Measurements from ENCODE around the gene ATM.
"Not testable (repeated sequence)": the region's sequence is repeated elsewhere in the genome, so short reads cannot be mapped to it uniquely, and the experiment has no call there.

ATM gene

DNA sequence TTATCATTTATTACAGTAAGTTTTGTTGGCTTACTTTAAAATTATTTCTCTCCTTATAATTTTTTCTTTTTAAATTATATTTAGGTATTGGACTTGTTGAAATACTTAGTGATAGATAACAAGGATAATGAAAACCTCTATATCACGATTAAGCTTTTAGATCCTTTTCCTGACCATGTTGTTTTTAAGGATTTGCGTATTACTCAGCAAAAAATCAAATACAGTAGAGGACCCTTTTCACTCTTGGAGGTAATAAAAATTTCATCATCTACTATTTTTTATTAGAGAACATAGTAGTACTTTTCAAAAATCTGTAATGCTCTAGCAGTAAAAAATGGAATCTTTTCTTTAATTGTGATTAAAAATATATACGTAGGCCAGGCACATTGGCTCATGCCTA lies 70.4 kb downstream of the ATM start:
- no peak for DNase-seq

DNA sequence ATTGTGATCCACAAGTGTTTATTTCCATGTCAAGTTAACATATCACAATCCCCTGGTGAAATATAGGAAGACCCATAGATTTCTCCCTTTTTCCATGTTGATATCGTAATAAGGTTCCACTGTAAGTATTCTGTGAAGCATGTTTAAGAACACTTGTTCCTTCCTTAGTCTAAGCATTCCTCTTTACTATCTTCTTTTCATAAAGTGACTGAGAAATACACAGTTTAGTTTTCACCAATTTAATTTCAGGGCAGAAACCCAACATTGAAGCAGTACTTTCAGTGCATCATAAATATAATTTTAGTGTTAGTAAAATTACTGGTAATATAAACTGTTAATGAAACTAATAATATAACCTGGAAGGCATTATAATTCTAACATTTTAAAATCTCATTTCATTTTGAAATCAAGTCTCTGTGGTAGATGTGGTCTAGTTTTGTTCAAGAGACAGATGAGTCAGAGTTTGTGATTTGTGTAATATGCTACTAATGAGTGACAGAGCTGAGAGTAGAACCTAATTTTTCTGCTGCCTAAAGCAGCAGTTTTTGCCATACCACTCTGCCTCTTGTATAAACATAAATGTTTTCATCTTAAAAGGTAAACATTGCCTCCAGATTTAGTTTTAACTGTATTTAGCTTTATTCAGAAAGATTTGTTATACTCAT lies 79.4 kb downstream of the ATM start:
- DNase-seq = no peak

DNA sequence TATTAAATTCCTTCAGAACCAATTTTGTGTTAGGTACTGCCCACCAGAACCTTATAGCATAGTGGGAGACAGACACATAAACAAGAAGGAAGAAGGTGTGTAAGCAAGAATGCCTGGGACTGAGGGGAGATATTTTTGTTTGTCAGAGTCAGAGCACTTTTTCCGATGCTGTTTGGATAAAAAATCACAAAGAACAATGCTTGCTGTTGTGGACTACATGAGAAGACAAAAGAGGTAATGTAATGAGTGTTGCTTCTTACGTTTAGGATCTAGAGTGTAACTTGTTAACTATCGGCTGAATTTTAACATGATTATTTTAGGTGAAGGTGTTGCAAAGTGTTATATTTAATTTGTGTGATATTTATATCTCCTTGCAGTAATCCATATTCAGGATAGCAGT lies 84.9 kb downstream of the ATM start:
- DNase-seq = no peak

DNA sequence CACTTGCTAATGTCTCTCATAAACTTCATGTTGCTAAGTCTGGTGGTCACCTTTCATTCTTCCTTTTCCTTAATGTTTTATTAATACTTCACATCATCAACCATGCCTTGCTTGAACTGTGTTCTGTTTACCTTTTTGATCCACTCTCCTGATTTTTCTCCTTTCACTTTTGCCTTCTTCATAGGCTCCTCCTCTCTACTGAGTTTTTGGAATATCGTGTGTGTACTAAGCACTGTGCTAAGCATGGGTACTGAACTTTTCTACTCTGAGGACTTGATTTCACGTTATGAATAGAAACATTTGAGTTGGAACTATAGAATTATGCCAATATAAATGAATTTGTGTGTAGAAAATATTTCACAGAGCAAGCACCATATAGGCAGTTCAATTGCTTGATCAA lies 90.6 kb downstream of the ATM start:
- DNase-seq = no peak

DNA sequence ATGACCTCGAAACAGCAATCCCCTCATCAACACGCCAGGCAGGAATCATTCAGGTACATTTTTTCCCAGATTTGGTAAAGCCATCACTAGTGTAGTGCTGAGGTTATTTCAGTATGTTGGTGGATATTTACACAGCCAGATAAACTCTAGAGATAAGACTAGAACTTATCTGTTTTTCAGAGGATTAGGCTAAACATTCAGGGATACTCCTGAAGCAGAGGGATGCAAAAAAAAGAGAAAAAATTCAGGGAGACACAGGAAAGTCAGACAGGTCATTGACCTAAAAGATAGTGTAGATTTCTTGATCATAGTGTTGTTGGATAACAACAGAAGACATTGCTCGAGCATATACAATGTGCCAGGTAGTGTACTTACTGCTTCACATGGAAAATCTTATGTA lies 93.2 kb downstream of the ATM start:
- DNase-seq = no peak

DNA sequence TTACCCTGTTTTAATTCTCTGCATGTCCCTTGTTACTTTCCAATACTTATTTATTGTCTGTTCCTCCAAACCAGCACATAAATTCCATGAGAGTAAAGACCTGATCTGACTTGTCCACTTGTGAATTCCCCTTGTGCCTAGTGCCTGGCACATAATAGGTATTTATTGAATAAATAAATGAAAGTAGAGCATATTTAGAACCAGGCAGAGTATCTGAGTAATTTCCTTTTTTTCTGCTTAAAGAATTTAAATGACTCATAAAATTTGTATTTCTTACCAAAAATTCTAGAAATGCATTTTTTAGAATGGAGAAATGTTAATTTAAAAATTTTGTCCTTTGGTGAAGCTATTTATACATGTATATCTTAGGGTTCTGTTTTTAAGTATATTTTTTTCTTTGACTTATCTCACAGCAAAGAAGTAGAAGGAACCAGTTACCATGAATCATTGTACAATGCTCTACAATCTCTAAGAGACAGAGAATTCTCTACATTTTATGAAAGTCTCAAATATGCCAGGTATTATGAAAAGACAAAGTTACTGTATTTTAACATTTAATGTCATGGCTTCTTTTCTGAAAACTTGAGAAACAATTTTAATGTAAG lies 96.8 kb downstream of the ATM start:
- DNase-seq = no peak

DNA sequence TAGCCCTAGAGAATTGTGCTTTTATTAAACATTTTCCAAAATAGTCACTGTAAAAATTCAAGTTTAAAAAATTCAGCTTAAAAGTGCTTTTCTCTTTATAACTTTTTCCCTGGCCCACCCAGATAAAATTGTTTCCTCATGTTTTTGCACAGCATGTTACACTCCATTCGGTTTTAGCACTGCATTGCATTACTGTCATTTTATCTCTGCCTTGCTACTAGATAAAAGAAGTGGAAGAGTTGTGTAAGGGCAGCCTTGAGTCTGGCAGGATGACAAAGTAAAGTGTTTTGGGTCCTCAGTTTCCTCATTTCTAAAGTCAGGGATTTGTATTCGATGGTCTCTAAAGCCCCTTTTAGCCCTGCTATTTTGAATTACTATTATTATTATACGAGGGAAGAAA lies 99.8 kb downstream of the ATM start:
- no peak for DNase-seq

DNA sequence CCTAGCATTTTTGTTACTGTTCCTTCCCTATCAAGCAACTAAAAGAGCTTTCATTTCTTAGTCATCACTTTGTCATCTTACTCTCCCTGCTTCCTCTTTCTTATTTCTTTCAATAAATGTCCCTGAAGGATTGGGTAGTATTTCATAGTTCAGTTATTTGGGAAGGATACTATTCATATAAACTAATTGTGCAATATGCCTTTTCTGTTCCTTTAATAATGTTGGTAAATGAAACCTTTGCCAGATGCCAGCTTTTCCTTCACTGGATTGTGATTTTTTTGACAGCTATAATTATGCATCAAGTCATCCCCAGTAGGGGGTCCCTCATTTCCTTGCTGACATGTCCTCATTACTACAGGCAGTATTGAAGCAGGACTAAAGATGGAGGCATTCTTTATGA lies 101.7 kb downstream of the ATM start:
- DNase-seq = no peak

DNA sequence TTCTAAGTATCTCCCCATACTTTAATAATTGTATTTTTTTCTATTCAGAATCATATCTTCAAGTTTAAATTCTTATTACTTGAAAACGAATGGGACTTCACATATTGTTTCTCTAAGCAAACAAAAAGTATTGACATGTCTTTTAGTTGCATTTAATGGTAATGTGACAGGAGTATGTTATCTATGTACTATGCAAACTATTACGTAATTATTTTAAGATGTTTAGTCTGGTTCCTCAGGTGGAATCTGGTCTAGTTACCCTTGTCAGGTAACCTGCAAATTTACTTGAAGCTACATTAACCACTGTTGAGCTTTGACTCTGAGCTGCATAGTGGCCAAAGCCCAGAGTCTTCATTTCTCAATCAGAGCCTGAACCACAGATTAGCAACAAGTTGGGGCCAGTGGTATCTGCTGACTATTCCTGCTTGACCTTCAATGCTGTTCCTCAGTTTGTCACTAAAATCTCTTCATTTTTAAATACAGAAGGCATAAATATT lies 110.6 kb downstream of the ATM start:
- no peak for DNase-seq

DNA sequence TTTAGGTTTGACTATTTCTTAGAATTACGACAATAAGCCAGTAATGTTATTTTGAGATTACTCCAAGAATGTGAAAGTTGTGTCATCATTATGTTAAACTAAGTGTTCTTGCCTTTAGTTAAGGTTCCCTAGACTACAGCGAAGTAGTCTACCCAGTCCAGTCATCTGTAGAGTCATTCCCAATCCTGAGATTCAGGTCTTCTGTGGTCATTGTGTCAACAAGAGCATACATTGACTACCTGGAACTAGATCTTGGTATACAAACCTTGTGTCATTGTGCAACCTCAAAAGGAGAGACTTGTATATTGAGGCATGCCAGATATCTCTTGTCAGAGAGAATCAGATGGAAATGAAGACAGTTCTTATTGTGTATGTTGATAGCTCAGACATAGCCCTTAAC lies 115.9 kb downstream of the ATM start:
- DNase-seq = no peak

DNA sequence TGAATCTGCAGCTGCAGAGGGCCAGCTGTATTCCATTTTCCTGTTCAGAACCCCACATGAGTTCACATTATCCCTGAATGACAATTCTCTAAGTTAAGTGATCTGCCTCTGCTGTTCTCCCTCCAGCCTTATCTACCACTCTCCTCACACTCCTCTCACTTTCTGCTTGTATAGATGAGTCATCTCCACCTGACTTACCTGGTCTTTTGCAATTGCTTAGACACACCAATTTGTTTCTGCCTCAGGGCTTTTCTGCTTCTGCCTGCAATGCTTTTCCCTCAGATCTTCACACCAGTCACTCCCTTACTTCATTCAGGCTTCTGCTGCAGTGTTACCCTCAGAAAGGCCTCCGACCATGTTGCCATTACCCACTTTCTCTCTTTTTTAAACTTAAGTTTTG lies 118.1 kb downstream of the ATM start:
- no peak for DNase-seq

DNA sequence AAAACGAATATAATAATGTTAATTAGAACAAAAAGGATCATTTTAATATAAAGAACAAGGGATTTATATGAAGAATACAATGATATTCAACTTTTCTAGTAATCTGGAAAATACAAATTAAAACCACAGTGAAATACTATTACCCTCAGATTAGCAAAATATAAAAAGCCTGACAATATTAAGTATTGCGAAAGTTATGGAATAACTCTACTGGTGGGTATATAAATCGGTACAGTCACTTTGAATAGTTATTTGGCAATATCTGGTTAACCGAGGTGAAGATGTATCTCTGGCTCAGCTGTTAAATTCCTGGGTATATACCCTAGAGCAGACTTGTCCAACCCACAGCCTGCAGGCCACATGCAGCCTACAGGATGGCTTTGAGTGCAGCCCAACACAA lies 118.8 kb downstream of the ATM start:
- DNase-seq = no peak

DNA sequence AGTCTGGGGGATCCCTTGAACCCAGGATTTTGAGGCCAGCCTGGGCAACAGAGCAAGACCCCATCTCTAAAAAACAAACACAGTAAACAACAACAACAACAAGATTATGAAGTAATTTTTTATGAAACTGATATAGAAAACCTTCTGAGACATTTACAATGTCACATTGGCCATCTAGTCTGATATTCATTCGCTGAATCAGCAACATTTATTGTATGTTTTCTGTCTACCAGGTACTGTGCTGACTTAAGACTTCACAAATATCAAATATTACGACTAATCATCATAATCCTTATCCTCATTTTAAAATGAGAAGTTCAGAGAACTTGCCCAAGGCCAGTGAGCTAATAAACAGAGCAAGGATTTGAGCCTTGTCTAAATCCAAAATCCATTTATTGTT lies 120.8 kb downstream of the ATM start:
- no peak for DNase-seq

DNA sequence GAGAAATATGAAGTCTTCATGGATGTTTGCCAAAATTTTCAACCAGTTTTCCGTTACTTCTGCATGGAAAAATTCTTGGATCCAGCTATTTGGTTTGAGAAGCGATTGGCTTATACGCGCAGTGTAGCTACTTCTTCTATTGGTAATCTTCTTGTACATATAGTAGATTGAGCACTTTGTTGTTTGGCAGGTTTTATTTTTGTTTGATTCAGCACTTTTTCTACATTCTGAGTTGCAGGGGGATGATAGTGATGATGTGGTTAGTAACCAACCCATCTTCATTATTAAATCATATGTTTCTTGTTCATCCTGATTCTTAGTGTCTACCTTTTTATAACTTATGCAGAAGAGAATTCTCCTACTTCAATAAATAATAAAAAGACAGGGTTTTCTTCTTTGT lies 122.9 kb downstream of the ATM start:
- no peak for DNase-seq

DNA sequence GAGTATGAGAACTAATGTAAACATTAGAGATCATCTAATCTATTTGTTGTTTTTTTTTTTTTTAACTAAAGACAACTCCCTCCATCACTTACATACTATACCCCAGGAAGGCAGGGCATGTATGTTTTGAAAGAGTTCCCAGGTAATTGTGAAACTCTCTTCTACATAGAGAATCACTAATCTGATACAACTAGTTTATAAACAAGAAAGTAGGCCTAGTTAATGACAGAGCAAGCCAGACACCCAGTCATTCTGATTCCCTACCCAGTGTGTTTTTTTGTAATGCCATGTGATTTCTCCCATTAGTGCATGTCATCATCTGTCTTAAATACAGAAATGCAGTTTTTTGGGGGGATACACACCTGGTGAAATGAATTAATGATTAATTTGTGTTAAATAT lies 123.6 kb downstream of the ATM start:
- no peak for DNase-seq

DNA sequence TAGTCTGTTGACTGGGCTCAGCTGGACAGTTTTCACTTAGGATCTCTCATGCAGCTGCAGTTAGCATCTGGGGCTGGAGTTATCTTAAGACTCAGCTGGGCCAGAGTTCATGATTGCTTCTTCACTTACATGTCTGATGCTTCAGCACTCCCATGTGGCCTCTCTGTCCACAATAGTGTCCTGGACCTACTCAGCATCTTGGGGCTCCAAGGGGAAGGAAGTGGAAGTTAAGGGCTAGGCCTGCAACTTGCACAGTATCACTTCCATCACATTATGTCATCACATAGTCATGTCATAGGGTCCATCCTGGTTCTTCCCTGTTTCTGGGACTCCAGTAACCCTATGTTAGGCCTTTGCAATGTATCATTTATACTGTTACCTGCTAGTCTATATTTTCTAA lies 128.6 kb downstream of the ATM start:
- DNase-seq = no peak

DNA sequence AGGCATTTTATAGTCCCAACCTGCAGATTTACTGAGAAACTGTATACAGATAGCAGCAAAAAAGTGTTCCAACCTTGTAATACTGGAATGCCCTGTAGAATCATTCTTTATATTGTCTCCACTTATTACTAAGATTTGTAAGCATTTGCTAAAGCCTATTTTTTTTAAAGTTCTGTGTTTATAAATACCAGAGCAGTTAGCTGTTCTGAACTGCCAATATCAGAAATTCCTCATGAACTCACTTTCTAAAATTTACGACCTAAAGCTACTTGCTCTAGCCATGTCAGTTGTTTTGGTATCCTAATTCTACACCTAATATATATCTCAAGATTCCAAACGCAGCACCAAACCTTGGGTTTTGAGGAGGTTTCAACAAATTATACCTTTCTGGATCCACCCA lies 141.3 kb downstream of the ATM start:
- DNase-seq = no peak

DNA sequence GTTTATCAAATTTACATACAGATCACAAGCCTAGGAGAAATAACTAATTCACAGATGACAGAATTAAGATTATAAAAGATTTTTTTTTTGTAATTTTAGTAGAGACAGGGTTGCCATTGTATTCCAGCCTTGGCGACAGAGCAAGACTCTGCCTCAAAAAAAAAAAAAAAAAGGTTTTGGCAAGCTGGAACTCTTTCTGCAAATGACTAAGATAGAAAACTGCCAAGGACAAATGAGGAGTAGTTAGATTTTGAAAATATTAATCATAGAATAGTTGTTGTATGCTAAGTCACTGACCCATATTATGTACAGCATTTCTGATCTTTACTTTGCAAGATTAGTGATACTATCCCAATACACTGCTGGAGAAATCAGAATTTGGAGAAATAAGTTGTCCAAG lies 145.3 kb downstream of the ATM start:
- DNase-seq = no peak

DNA sequence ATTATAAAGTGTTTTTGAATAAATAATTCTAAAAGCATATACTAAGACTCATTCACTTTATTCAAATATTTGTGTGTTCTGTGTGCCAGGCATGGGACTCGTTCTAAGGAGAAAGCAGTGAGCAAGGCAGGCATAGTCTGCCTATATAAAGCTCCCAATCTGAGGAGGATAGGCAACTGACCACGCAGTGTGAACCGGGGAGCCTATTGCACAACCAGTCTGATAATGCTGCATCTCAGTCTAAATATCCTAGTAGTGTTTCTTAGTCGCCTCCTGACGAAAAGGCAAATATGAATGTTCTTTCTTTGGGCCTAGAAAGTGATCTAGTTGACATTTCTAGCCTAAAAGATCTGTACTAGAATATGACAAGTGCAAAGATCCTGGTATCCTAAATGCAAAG lies 146.2 kb downstream of the ATM start:
- DNase-seq = no peak

DNA sequence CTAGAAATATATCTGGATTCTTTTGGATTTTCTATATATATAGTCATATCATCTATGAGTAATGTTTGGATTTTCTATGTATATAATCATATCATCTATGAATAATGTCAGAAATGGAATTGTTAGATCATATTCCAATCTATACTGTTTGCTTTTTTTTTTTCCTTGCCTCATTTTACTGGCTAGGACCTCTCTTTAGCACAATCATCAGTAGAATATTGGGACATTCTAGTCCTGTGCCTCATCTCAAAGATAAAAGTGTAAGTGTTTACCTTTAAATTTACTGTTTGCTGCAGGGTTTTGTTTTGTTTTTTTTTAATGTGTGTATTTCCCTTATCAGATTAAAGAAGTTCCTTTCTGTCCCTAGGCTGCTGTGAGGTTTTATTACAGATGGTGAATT lies 147.4 kb downstream of the ATM start:
- no peak for DNase-seq

DNA sequence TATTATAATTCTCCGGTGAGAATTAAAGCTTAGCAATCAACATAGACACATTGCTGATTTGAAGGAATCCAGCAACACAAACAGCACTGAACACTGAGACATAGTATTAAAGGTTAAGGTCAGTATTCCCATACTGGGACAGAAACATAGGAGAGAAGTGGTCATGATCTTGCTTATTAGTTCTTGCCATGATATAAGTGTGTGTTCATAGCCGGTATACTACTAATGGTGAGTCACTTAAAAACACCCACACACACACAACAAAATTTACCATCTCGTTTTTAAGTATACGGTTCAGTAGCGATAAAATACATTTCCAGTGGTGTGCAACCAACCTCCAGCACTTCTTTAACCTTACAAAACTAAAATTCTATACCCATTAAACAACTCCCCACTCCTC lies 148.1 kb downstream of the ATM start:
- no peak for DNase-seq

DNA sequence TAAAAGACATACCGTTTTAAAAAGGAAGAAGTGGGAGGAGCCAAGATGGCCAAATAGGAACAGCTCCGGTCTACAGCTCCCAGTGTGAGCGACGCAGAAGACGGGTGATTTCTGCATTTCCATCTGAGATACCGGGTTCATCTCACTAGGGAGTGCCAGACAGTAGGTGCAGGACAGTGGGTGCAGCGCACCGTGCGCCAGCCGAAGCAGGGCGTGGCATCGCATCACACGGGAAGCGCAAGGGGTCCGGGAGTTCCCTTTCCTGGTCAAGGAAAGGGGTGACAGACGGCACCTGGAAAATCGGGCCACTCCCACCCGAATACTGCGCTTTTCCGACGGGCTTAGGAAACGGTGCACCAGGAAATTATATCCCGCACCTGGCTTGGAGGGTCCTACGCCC lies 150.6 kb downstream of the ATM start:
- DNase-seq = not testable (repeated sequence)

DNA sequence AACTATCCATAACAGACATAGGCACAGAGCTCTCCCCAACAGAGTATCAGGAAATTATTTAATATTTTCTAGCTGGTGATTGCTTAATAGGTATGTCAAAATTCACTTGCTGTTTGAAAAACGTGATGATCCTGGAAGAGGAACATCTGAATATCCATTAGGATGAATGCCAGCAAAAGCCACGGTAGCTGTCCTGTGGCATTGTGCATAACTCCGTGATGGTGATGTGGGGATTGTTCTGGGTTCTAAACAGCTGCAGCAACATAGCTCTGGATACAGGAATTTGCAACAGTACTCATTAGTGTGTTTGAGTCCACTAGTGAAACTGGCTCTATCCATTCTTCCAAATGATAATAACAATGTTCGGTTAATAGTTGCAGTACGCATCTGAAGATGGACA lies 165.7 kb downstream of the ATM start:
- DNase-seq = no peak

DNA sequence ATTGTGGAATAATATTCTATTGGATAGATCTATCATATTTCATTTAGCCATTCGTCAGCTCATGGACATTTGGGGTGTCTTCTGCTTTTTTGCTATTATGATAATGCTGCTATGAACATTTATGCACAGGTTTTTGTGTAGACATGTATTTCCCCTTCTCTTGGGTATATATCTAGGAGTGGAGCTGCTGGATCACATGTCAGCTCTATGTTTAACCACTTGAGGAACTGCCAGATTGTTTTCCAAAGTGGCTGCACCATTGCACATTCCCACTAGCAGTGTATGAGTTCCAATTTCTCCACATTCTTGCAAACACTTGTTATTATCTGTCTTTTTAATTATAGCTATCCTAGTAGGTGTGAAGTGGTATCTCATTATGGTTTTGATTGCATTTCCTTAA lies 169.5 kb downstream of the ATM start:
- DNase-seq = no peak

DNA sequence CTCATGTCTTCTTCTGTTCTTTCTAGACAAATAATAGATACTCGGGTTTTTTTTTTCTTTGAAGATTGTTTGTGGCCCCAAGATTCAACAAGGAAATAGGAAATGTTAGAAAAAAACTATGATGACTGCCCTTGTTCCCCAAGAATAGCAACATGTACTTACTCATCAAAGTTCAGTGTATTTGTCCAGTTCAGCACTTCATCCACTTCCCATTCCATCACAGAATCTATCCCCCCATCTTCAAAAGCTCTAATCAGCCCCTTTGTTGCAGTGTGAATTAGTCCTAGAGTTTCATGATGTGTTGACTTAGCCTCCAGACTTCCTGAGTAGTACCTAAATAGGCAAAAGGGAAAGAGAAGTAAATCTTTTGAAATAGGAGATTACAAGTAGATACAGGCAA lies 170.2 kb downstream of the ATM start:
- no peak for DNase-seq
